ENCODE measurements around the gene TPCN1. TPM values are rescaled to one million over a fixed set of nuclear protein-coding genes. Genes with fewer than 3 reads are reported as not detected.

Gene TPCN1
- total RNA-seq, 1 experiment from 2014 or later: 29.7 TPM

GRCh38 chr12:113273053-113273725 lies 51.9 kb downstream of the TPCN1 start:
- no peaks in the 10 kb centered on the region for H4K20me1 ChIP-seq (ENCODE audit: insufficient read depth)
- no peak for ATAC-seq
- DNase-seq (ENCODE audit: low read depth, low spot score): no peak
- H3K36me3 ChIP-seq (ENCODE audit: control insufficient read depth in 1 of 2, insufficient read depth in 2 of 2, low read length in 2 of 2): peaks cover 0 to 5% of the 10 kb centered on the region in 2 experiments; a peak in 1 of 4 replicates
- POLR2A ChIA-PET: no interaction called here
- H3K9me3 ChIP-seq (ENCODE audit: control insufficient read depth in 1 of 2, insufficient read depth in 1 of 2, low read depth in 1 of 2, low read length in 2 of 2): no peaks in the 10 kb centered on the region
- H3K9ac ChIP-seq (ENCODE audit: low read length): no peak overlapping the region
- TF ChIP-seq ELF1 (IDR thresholded peaks at IDR 0.05; ENCODE audit: borderline replicate concordance, low read depth) (no peak), RAD21 (IDR thresholded peaks at IDR 0.05; ENCODE audit: low read depth) (no peak), ATF3 (IDR thresholded peaks at IDR 0.05) (no peak), REST (IDR thresholded peaks at IDR 0.05; ENCODE audit: low read depth) (no peak), ZFX (IDR thresholded peaks at IDR 0.05) (no peak), SP1 (IDR thresholded peaks at IDR 0.05; ENCODE audit: low read depth) (no peak), ZNF274 (IDR thresholded peaks at IDR 0.05; ENCODE audit: low read depth, low read length) (no peak), JUND (IDR thresholded peaks at IDR 0.05) (no peak), FOSL1 (IDR thresholded peaks at IDR 0.05; ENCODE audit: low read depth) (no peak), CBX3 (IDR thresholded peaks at IDR 0.05; ENCODE audit: low read depth) (no peak), CEBPB (IDR thresholded peaks at IDR 0.05; ENCODE audit: low read depth) (no peak), TCF7L2 (IDR thresholded peaks at IDR 0.05; ENCODE audit: borderline replicate concordance, extremely low read depth, insufficient read depth, insufficient read length) (no peak), POLR2A (IDR thresholded peaks at IDR 0.05; ENCODE audit: borderline replicate concordance, extremely low read depth, insufficient read depth, insufficient read length) (no peak), SRF (IDR thresholded peaks at IDR 0.05; ENCODE audit: low read depth) (no peak), YY1 (IDR thresholded peaks at IDR 0.05; ENCODE audit: extremely low read depth, insufficient replicate concordance, low read depth, low read length) (no peak), EGR1 (IDR thresholded peaks at IDR 0.05; ENCODE audit: low read depth) (no peak), MAX (IDR thresholded peaks at IDR 0.05) (no peak), ZBTB33 (IDR thresholded peaks at IDR 0.05; ENCODE audit: extremely low read depth, insufficient replicate concordance, low read length) (no peak)
- intact Hi-C loops (cut with micrococcal nuclease): no loop called here
- no peak overlapping the region for H3K27ac ChIP-seq (ENCODE audit: low read depth, low read length)
- RAD21 ChIA-PET (ENCODE audit: low non-redundant PET in 1 of 2, low total read pairs in 2 of 2, uncharacterized antibody in 2 of 2, unreplicated experiment in 2 of 2): no interaction called here
- H3K4me2 ChIP-seq (ENCODE audit: low read length): no peak overlapping the region
- no TSS peak for BruUV-seq (replicated peaks)
- CTCF ChIA-PET: no interaction called here
- no peaks in the 10 kb centered on the region for H3K27me3 ChIP-seq (ENCODE audit: insufficient read depth, low read length)
- H3K79me2 ChIP-seq (ENCODE audit: insufficient read depth, low read length): no peaks in the 10 kb centered on the region
- no peaks in the 10 kb centered on the region for H3K4me1 ChIP-seq (ENCODE audit: control insufficient read depth in 1 of 2, insufficient read depth in 2 of 2, low read length in 2 of 2)
- H3K9me2 ChIP-seq (ENCODE audit: insufficient read depth): no peaks in the 10 kb centered on the region
- H3K4me3 ChIP-seq (replicated peaks in 1 of 2; ENCODE audit: low read depth in 1 of 2, low read length in 2 of 2): no peak overlapping the region
- H2AFZ ChIP-seq (ENCODE audit: low read depth, low read length, poor library complexity, severe bottlenecking): no peak overlapping the region

Data from HCT116 (cell line).